Measurements from ENCODE around the gene SPZ1.
"Not testable (repeated sequence)": the region's sequence is repeated elsewhere in the genome, so short reads cannot be mapped to it uniquely, and the experiment has no call there.

SPZ1 gene

GRCh38 chr5:80337379-80337778, 17.6 kb downstream of the SPZ1 start:
- TF ChIP-seq CTCF (conservative IDR thresholded peaks at IDR 0.05; ENCODE audit: low read depth, low read length) = no peak
- DNase-seq (ENCODE audit: low read depth) = no peak
- no peak overlapping the region for H3K4me3 ChIP-seq (ENCODE audit: low read length)

- TF ChIP-seq CTCF (conservative IDR thresholded peaks at IDR 0.05; ENCODE audit: low read depth, low read length) = no peak
- H3K4me3 ChIP-seq (ENCODE audit: low read length) = no peak overlapping the region
- no peak for DNase-seq (ENCODE audit: low read depth)
Measured at GRCh38 chr5:80339116-80339515, 19.3 kb downstream of the SPZ1 start.

GRCh38 chr5:80341016-80341775, 21.4 kb downstream of the SPZ1 start:
- no peak for DNase-seq (ENCODE audit: low read depth)
- TF ChIP-seq CTCF (conservative IDR thresholded peaks at IDR 0.05; ENCODE audit: low read depth, low read length) = no peak
- H3K4me3 ChIP-seq (ENCODE audit: low read length) = no peak overlapping the region

- no peak for TF ChIP-seq CTCF (conservative IDR thresholded peaks at IDR 0.05; ENCODE audit: low read depth, low read length)
- DNase-seq (ENCODE audit: low read depth) = no peak
Measured at GRCh38 chr5:80343067-80343466, 23.3 kb downstream of the SPZ1 start.

GRCh38 chr5:80346055-80346454, 26.3 kb downstream of the SPZ1 start:
- DNase-seq (ENCODE audit: low read depth) = no peak
- TF ChIP-seq CTCF (conservative IDR thresholded peaks at IDR 0.05; ENCODE audit: low read depth, low read length) = peak; percentile 67
- H3K4me3 ChIP-seq (ENCODE audit: low read length) = no peak overlapping the region

More at GRCh38 chr5:80343067-80343466, 23.3 kb downstream of the SPZ1 start:
- no peak overlapping the region for H3K4me3 ChIP-seq (ENCODE audit: low read length)

GRCh38 chr5:80348171-80348570, 28.4 kb downstream of the SPZ1 start:
- no peak overlapping the region for H3K4me3 ChIP-seq (ENCODE audit: low read length)
- DNase-seq (ENCODE audit: low read depth) = no peak
- no peak for TF ChIP-seq CTCF (conservative IDR thresholded peaks at IDR 0.05; ENCODE audit: low read depth, low read length)

GRCh38 chr5:80351019-80351418, 31.2 kb downstream of the SPZ1 start:
- DNase-seq (ENCODE audit: low read depth) = not testable (repeated sequence)

More at GRCh38 chr5:80351019-80351418, 31.2 kb downstream of the SPZ1 start:
- not testable (repeated sequence) for H3K4me3 ChIP-seq (ENCODE audit: low read length)

Measured in retinal pigment epithelial cell (primary cell).